PC-9 (cell line): Measurements from ENCODE around the gene PROK2. TPM values are rescaled to one million over a fixed set of nuclear protein-coding genes. Genes with fewer than 3 reads are reported as not detected.

Experiments used
- BruUV-seq: library from RNA; stranded (reverse); fragments of 400-500 nt; replicated peaks from 2 replicates; lab custom pipeline; 2021; lab: Mats Ljungman, UMichigan
- CTCF ChIA-PET: fragments of 300-600 bp; sonication (Branson Sonifier 250); formaldehyde crosslinking; loops from one replicate; lab custom pipeline; 2022; ENCODE audit warnings: antibody characterized with exemption; lab: Charles Lee
- POLR2A ChIA-PET: fragments of 300-600 bp; sonication (Branson Sonifier 250); formaldehyde crosslinking; loops from one replicate; lab custom pipeline; 2022; ENCODE audit warnings: antibody characterized with exemption; ENCODE audit not compliant: unreplicated experiment; lab: Charles Lee
- DNase-seq, 2 experiments: peaks; one replicate each; pipeline versions ENCODE4 v3.0.0 to v3.0.0-alpha.2; 2015 to 2022; ENCODE audit warnings: mixed read lengths in 1 of 2
- H2AFZ ChIP-seq: fragments of 200-600 bp; sonication (generic); 2 replicates; pipeline ENCODE4 v1.8.1; 2017; ENCODE audit warnings: antibody characterized with exemption
- H3F3A ChIP-seq: fragments of 200-600 bp; sonication (generic); 2 replicates; pipeline ENCODE4 v1.8.1; 2017; ENCODE audit warnings: antibody characterized with exemption, mild to moderate bottlenecking, low read depth; ENCODE audit not compliant: insufficient read depth
- H3K27ac ChIP-seq: fragments of 200-600 bp; sonication (generic); 2 replicates; pipeline ENCODE4 v1.6.1; 2016; ENCODE audit warnings: mixed run types
- H3K27me3 ChIP-seq: fragments of 200-600 bp; sonication (generic); 2 replicates; pipeline ENCODE4 v1.6.1; 2016; ENCODE audit warnings: low read depth, mixed run types; ENCODE audit not compliant: insufficient read depth
- H3K36me3 ChIP-seq: fragments of 200-600 bp; sonication (generic); 2 replicates; pipeline ENCODE4 v1.6.1; 2016; ENCODE audit warnings: low read depth, mixed run types
- H3K4me1 ChIP-seq: fragments of 200-600 bp; sonication (generic); replicated peaks from 2 replicates; pipeline ENCODE4 v1.6.1; 2016; ENCODE audit warnings: mixed run types; ENCODE audit not compliant: insufficient read depth
- H3K4me2 ChIP-seq: fragments of 200-600 bp; sonication (generic); 2 replicates; pipeline ENCODE4 v1.6.1; 2017; ENCODE audit warnings: mixed run types
- H3K4me3 ChIP-seq: fragments of 200-600 bp; sonication (generic); 2 replicates; pipeline ENCODE4 v1.6.1; 2016; ENCODE audit warnings: mixed run types
- H3K79me2 ChIP-seq: fragments of 200-600 bp; sonication (generic); 2 replicates; pipeline ENCODE4 v1.6.1; 2017; ENCODE audit warnings: low read depth, mixed run types
- H3K9me2 ChIP-seq: fragments of 200-600 bp; sonication (generic); 2 replicates; pipeline ENCODE4 v1.8.1; 2017; ENCODE audit warnings: mild to moderate bottlenecking; ENCODE audit not compliant: insufficient read depth
- H3K9me3 ChIP-seq: fragments of 200-600 bp; sonication (generic); 2 replicates; pipeline ENCODE4 v1.8.1; 2016; ENCODE audit warnings: low read depth; ENCODE audit not compliant: insufficient read depth
- H4K20me1 ChIP-seq: fragments of 200-600 bp; sonication (generic); 2 replicates; pipeline ENCODE4 v1.8.1; 2017; ENCODE audit not compliant: insufficient read depth
- EZH2 ChIP-seq: fragments of 200-600 bp; sonication (generic); IDR thresholded peaks from 2 replicates; pipeline ENCODE4 v1.8.0; 2017; ENCODE audit warnings: antibody characterized with exemption, low read depth
- intact Hi-C: fragments of 100-400 bp; cut with micrococcal nuclease; formaldehyde crosslinking; loops from one replicate; pipeline ENCODE4 v1.10.0; 2022; ENCODE audit not compliant: unreplicated experiment
- total RNA-seq: library from RNA; stranded (reverse); gene quantifications from 2 replicates; pipeline ENCODE4 v1.2.3, GENCODE V29; 2021
- TF ChIP-seq, protein P1 (sequence below): fragments of 200-600 bp; sonication (generic); conservative IDR thresholded peaks from 2 replicates; pipeline ENCODE4 v1.6.1; 2017; ENCODE audit warnings: mixed run types, antibody characterized with exemption, mild to moderate bottlenecking, moderate library complexity

The PROK2 gene
- total RNA-seq, 1 experiment from 2014 or later, result not detected

DNA sequence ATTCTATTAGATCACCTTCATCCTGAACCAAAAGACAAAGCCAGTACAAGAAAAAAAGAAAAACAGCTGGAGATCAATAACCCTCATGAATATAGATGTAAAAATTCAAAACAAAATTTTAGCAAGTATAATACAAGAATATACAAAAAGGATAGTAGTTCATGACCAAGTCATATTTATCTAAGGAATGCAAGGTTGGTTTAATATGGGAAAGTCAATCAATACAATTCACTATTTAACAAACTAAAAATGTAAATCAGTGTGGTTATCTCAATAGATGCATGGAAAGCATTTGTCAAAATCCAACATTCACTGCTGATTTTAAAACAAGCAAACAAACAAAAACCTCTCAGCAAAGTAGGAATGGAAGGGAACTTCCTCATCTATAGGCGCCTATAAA, 42.3 kb downstream of the PROK2 start:
- intact Hi-C loops, result no loop called here
- TF ChIP-seq, protein P1, sequence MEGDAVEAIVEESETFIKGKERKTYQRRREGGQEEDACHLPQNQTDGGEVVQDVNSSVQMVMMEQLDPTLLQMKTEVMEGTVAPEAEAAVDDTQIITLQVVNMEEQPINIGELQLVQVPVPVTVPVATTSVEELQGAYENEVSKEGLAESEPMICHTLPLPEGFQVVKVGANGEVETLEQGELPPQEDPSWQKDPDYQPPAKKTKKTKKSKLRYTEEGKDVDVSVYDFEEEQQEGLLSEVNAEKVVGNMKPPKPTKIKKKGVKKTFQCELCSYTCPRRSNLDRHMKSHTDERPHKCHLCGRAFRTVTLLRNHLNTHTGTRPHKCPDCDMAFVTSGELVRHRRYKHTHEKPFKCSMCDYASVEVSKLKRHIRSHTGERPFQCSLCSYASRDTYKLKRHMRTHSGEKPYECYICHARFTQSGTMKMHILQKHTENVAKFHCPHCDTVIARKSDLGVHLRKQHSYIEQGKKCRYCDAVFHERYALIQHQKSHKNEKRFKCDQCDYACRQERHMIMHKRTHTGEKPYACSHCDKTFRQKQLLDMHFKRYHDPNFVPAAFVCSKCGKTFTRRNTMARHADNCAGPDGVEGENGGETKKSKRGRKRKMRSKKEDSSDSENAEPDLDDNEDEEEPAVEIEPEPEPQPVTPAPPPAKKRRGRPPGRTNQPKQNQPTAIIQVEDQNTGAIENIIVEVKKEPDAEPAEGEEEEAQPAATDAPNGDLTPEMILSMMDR, result no peak
- TF ChIP-seq EZH2, result no peak
- DNase-seq, result no peak
- H3K27ac ChIP-seq, result no peak overlapping the region
- no peaks in the 10 kb centered on the region for H3K9me3 ChIP-seq
- H3K79me2 ChIP-seq, result no peaks in the 10 kb centered on the region
- no peaks in the 10 kb centered on the region for H4K20me1 ChIP-seq
- ChIA-PET CTCF (no interaction called here), POLR2A (no interaction called here)
- no peaks in the 10 kb centered on the region for H3K9me2 ChIP-seq
- no TSS peak for BruUV-seq
- no peaks in the 10 kb centered on the region for H3F3A ChIP-seq
- no peaks in the 10 kb centered on the region for H3K4me1 ChIP-seq
- no peak overlapping the region for H3K4me2 ChIP-seq
- no peaks in the 10 kb centered on the region; the same call in 1 of the 2 replicates for H3K27me3 ChIP-seq
- H3K36me3 ChIP-seq, result no peaks in the 10 kb centered on the region
- no peak overlapping the region for H3K4me3 ChIP-seq
- H2AFZ ChIP-seq, result no peak overlapping the region

DNA sequence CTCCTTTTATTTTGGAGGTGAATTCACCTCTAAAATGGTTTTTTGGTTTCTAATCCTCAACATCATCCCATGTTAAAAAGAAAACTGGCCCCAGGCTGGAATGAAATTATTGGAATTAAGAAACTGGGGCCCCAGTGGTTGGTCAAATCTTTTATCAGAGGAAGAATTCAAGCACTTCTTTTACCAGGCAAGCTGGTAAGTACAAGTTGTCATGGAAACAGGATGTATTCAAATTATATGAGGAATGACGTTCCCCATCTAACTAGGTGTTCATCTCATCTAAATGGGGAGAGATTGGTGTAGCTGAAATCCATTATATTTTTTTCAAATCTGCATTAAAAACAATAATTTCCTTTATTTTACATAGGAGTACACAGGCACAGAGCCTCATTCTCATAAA, 50.1 kb downstream of the PROK2 start:
- CTCF ChIA-PET, result no interaction called here
- BruUV-seq, result no TSS peak
- DNase-seq, result no peak
- no peaks in the 10 kb centered on the region for H3F3A ChIP-seq
- no peak overlapping the region for H3K4me3 ChIP-seq
- intact Hi-C loops, result no loop called here
- no peaks in the 10 kb centered on the region for H3K9me2 ChIP-seq
- POLR2A ChIA-PET, result no interaction called here
- H3K4me1 ChIP-seq, result no peaks in the 10 kb centered on the region
- no peak overlapping the region for H2AFZ ChIP-seq
- no peak overlapping the region for H3K27ac ChIP-seq
- H3K27me3 ChIP-seq, result 0 out of 2 replicates have a peak, but pooled peaks cover 3% of the 10 kb centered on the region
- no peaks in the 10 kb centered on the region for H3K9me3 ChIP-seq
- H3K36me3 ChIP-seq, result no peaks in the 10 kb centered on the region
- H3K4me2 ChIP-seq, result no peak overlapping the region
- no peaks in the 10 kb centered on the region for H3K79me2 ChIP-seq
- TF ChIP-seq EZH2, result no peak
- TF ChIP-seq, protein P1, result no peak
- H4K20me1 ChIP-seq, result no peaks in the 10 kb centered on the region

DNA sequence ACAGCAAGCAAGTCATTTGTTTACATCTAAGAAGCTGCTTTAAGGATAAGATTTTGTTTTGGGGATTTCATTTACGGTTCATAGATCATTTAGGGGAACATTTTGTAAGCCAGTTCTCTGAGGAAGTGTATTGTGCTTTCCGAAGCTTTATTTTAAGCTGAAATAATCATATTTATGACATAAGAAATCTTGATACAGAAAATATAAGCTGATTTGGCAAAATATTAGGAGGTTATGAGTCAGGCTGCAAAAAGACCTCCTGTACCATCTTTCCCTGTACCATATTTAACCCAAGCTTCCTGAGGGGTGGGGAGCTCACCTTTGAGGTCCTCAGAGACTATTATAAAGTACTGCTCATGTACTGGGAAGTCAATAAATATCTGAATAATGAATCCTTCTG, 51.6 kb downstream of the PROK2 start:
- Histone ChIP-seq H3F3A (no peaks in the 10 kb centered on the region), H3K9me2 (no peaks in the 10 kb centered on the region), H2AFZ (no peak overlapping the region), H3K36me3 (no peaks in the 10 kb centered on the region), H3K4me1 (no peaks in the 10 kb centered on the region), H4K20me1 (no peaks in the 10 kb centered on the region), H3K9me3 (no peaks in the 10 kb centered on the region), H3K79me2 (no peaks in the 10 kb centered on the region), H3K27ac (no peak overlapping the region), H3K4me2 (no peak overlapping the region), H3K4me3 (no peak overlapping the region), H3K27me3 (0 out of 2 replicates have a peak, but pooled peaks cover 3% of the 10 kb centered on the region)
- no TSS peak for BruUV-seq
- intact Hi-C loops, result no loop called here
- TF ChIP-seq, protein P1, result no peak
- no peak for TF ChIP-seq EZH2
- CTCF ChIA-PET, result interaction anchor here (0.7 kb wide), 1 partner anchor 9 kb away, joined by 3 read pairs; no protein-coding TSS in a partner anchor
- no peak for DNase-seq
- POLR2A ChIA-PET, result no interaction called here
